GM23248 (cell line): ENCODE measurements around the gene ABLIM1. TPM values are rescaled to one million over a fixed set of nuclear protein-coding genes. Genes with fewer than 3 reads are reported as not detected.

Experiments
- DNase-seq: peaks from one replicate; pipeline ENCODE4 v3.0.0-alpha.2; 2015
- H2AFZ ChIP-seq: fragments of 200-600 bp; sonication (generic); 2 replicates; pipeline ENCODE4 v1.6.1; 2016; ENCODE audit warnings: antibody characterized with exemption
- H3F3A ChIP-seq: fragments of 200-600 bp; sonication (generic); 2 replicates; pipeline ENCODE4 v1.6.1; 2016; ENCODE audit warnings: mild to moderate bottlenecking, antibody characterized with exemption, mixed run types; ENCODE audit not compliant: insufficient read depth
- H3K27ac ChIP-seq: fragments of 200-600 bp; sonication (generic); 2 replicates; pipeline ENCODE4 v1.5.1; 2016; ENCODE audit warnings: mild to moderate bottlenecking
- H3K27me3 ChIP-seq: fragments of 200-600 bp; sonication (generic); replicated peaks from 2 replicates; pipeline ENCODE4 v1.6.1; 2016; ENCODE audit warnings: mild to moderate bottlenecking; ENCODE audit not compliant: insufficient read depth
- H3K36me3 ChIP-seq: fragments of 200-600 bp; sonication (generic); 2 replicates; pipeline ENCODE4 v1.6.1; 2016; ENCODE audit warnings: low read depth, mild to moderate bottlenecking
- H3K4me1 ChIP-seq: fragments of 200-600 bp; sonication (generic); 2 replicates; pipeline ENCODE4 v1.6.1; 2016; ENCODE audit warnings: mild to moderate bottlenecking; ENCODE audit not compliant: insufficient read depth
- H3K4me2 ChIP-seq: fragments of 200-600 bp; sonication (generic); one replicate; pipeline ENCODE4 v1.6.1; 2016; ENCODE audit warnings: mild to moderate bottlenecking; ENCODE audit not compliant: unreplicated experiment
- H3K4me3 ChIP-seq: fragments of 200-600 bp; sonication (generic); 2 replicates; pipeline ENCODE4 v1.5.1; 2016; ENCODE audit warnings: mild to moderate bottlenecking
- H3K79me2 ChIP-seq: fragments of 200-600 bp; sonication (generic); 2 replicates; pipeline ENCODE4 v1.6.1; 2016; ENCODE audit warnings: mild to moderate bottlenecking; ENCODE audit not compliant: insufficient read depth
- H3K9ac ChIP-seq: fragments of 200-600 bp; sonication (generic); 2 replicates; pipeline ENCODE4 v1.6.1; 2016; ENCODE audit warnings: mild to moderate bottlenecking
- H3K9me2 ChIP-seq: fragments of 200-600 bp; sonication (generic); 2 replicates; pipeline ENCODE4 v1.6.1; 2016; ENCODE audit warnings: mixed run types, mild to moderate bottlenecking, moderate library complexity; ENCODE audit not compliant: insufficient read depth
- H3K9me3 ChIP-seq: fragments of 200-600 bp; sonication (generic); one replicate; pipeline ENCODE4 v1.6.1; 2017; ENCODE audit warnings: low read depth
- H4K20me1 ChIP-seq: fragments of 200-600 bp; sonication (generic); 2 replicates; pipeline ENCODE4 v1.6.0; 2016; ENCODE audit not compliant: insufficient read depth
- EZH2 ChIP-seq: fragments of 200-600 bp; sonication (generic); IDR thresholded peaks from 2 replicates; pipeline ENCODE4 v1.6.1; 2018; ENCODE audit warnings: antibody characterized with exemption, mild to moderate bottlenecking; ENCODE audit not compliant: insufficient read depth, poor library complexity, severe bottlenecking
- EZH2phosphoT487 ChIP-seq: fragments of 200-600 bp; sonication (generic); IDR thresholded peaks from 2 replicates; pipeline ENCODE4 v1.6.1; 2018; ENCODE audit warnings: antibody characterized with exemption, moderate library complexity, mild to moderate bottlenecking, low read depth; ENCODE audit not compliant: insufficient read depth
- WGBS, 2 experiments: methylation state at CpG; one replicate each; pipeline ENCODE4 v1.1.6; 2015 to 2017; ENCODE audit warnings: low lambda C conversion rate in 2 of 2, low coverage in 1 of 2; ENCODE audit errors: missing lambda C conversion rate in 2 of 2; 5-methylcytosine and 5-hydroxymethylcytosine counted together
- in situ Hi-C: fragments of 300-500 bp; cut with MboI; formaldehyde crosslinking; loops from 2 replicates; pipeline ENCODE4 v1.15.0; 2020
- polyA plus RNA-seq: library from polyadenylated mRNA; unstranded; fragments of >200 nt; fragmentation: Nextera tagmentation; extraction: Ambion mirVana; gene quantifications from 2 replicates; pipeline ENCODE4 v1.2.1, GENCODE V29; 2016
- total RNA-seq: library from RNA; depleted of rRNA; stranded (reverse); fragments of >200 nt; shearing (Covaris generic); gene quantifications from 2 replicates; pipeline ENCODE4 v1.2.3, GENCODE V29; 2014

The ABLIM1 gene
- total and polyA plus RNA-seq, 2 experiments from 2014 or later, result 0.54 to 0.78 TPM

DNA sequence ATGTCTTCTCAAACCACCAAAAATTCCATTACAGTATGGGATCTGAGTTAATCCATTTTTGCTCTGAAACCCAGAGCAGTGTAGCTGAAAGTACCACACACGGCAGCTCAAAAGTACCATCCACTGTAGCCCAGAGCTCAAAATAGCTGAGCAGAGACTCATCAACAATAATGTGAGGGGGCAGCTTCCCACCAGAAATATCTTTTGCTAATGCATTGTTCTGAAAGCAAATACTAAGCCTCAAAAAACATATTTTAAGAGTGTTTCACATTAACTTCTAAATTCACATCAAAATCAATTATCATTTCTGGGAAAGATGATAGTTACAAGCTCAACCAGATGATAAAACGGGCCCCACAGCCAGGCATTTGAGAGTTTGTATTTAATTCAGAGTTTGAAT lies 73.7 kb downstream of the ABLIM1 start:
- DNase-seq, result peak; percentile 43
- no peaks in the 10 kb centered on the region for H3K79me2 ChIP-seq
- H3K4me2 ChIP-seq, result no peak overlapping the region

DNA sequence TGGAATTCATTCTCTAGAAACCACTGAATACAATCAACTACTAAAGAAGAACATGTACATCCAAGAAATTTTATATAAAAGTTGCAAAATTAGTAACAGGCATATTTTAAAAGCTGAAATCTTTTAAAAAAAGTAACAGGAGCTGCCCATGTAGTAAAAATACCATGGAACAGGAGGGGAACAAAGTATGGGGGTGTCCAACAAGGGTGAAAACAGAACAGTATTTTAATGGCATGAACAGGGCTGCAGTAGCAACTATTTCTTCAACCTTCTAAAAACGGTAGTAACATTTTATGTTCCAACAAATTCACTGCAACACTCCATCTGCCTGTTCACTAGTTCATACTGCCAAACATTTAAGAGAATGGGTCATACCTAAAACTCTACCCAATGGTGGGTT lies 77.0 kb downstream of the ABLIM1 start:
- Histone ChIP-seq H3K9me2 (no peaks in the 10 kb centered on the region), H3K79me2 (no peaks in the 10 kb centered on the region), H3K4me3 (no peak overlapping the region), H3K27me3 (no peaks in the 10 kb centered on the region; the same call in none of the 2 replicates), H2AFZ (no peak overlapping the region), H3K4me1 (peaks cover 13% of the 10 kb centered on the region), H3K9me3 (no peaks in the 10 kb centered on the region), H3K9ac (no peak overlapping the region), H4K20me1 (no peaks in the 10 kb centered on the region), H3K4me2 (no peak overlapping the region), H3K36me3 (no peaks in the 10 kb centered on the region), H3F3A (no peaks in the 10 kb centered on the region), H3K27ac (no peak overlapping the region)
- no peak for TF ChIP-seq EZH2phosphoT487
- no peak for TF ChIP-seq EZH2
- in situ Hi-C loops, result no loop called here
- DNase-seq, result no peak
- WGBS, 2 experiments, result 32 to 34% methylated on average over 1 of the region's 1 CpG

More for the DNA sequence above, 73.7 kb downstream of the ABLIM1 start:
- Histone ChIP-seq H2AFZ (no peak overlapping the region), H3K27me3 (no peaks in the 10 kb centered on the region; the same call in none of the 2 replicates), H3K9me3 (no peaks in the 10 kb centered on the region), H3K36me3 (no peaks in the 10 kb centered on the region), H4K20me1 (no peaks in the 10 kb centered on the region), H3K9ac (no peak overlapping the region), H3K27ac (no peak overlapping the region), H3K4me1 (0 out of 2 replicates have a peak, but pooled peaks cover 4% of the 10 kb centered on the region), H3F3A (no peaks in the 10 kb centered on the region), H3K4me3 (no peak overlapping the region), H3K9me2 (no peaks in the 10 kb centered on the region)
- TF ChIP-seq EZH2phosphoT487, result no peak
- TF ChIP-seq EZH2, result no peak
- 7 to 10% methylated on average over 2 of the region's 2 CpGs for WGBS, 2 experiments
- in situ Hi-C loops, result no loop called here

DNA sequence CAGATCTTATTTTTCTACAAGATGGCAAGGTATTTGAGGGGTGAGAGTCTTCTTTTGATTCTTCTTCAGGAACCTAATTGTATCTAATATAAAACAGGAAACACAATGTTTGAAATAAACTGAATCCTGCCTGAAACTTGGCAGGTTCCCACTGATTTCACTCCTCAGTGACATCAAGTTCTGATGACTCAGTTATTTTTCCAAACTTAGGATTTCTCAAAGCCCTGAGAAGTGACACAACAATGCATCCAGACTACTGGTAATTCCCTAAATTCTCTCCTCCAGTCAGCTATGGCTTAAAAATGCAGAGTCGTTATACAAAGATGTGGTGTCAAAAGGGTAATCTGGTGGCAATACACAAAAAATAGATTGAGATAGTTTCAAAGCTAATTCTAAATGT lies 80.9 kb downstream of the ABLIM1 start:
- H2AFZ ChIP-seq, result no peak overlapping the region
- no peaks in the 10 kb centered on the region for H4K20me1 ChIP-seq
- TF ChIP-seq EZH2 (no peak), EZH2phosphoT487 (no peak)
- WGBS, 2 experiments, result 0 to 4% methylated on average over 1 of the region's 1 CpG
- in situ Hi-C loops, result no loop called here
- no peaks in the 10 kb centered on the region for H3K36me3 ChIP-seq
- peak; percentile 85 for DNase-seq
- no peak overlapping the region for H3K4me2 ChIP-seq
- H3K79me2 ChIP-seq, result no peaks in the 10 kb centered on the region
- peaks cover 9% of the 10 kb centered on the region for H3K4me1 ChIP-seq
- no peak overlapping the region for H3K9ac ChIP-seq
- no peaks in the 10 kb centered on the region for H3K9me3 ChIP-seq
- H3K27ac ChIP-seq, result no peak overlapping the region
- no peak overlapping the region for H3K4me3 ChIP-seq
- no peaks in the 10 kb centered on the region for H3F3A ChIP-seq
- no peaks in the 10 kb centered on the region; the same call in none of the 2 replicates for H3K27me3 ChIP-seq
- no peaks in the 10 kb centered on the region for H3K9me2 ChIP-seq

DNA sequence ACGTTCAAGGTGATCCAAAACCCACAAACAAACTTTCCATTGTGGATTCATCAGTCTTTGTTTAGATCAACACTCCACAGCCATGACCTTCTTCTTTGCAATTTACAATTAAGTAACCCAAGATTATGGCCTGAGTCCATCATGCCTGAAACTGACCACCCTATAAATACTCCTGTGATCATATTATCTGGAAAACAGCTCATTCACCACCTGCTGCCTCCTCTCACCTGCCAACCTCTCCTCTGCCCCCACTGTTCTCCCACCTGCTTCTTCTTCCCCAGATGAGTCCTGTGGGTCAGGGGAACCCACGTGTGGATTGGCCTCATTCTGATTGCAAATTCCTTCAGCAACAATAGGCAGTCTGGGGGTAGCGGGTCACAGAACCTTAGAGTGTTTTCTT lies 81.4 kb downstream of the ABLIM1 start:
- no peaks in the 10 kb centered on the region for H3K9me3 ChIP-seq
- H3K27me3 ChIP-seq, result no peaks in the 10 kb centered on the region; the same call in none of the 2 replicates
- no peak overlapping the region for H3K4me3 ChIP-seq
- no peaks in the 10 kb centered on the region for H3K79me2 ChIP-seq
- no peak overlapping the region for H3K9ac ChIP-seq
- no peak overlapping the region for H3K4me2 ChIP-seq
- TF ChIP-seq EZH2 (no peak), EZH2phosphoT487 (no peak)
- in situ Hi-C loops, result no loop called here
- no peaks in the 10 kb centered on the region for H4K20me1 ChIP-seq
- WGBS, 2 experiments, result 63 to 71% methylated on average over 3 of the region's 3 CpGs
- no peaks in the 10 kb centered on the region for H3K9me2 ChIP-seq
- H3K36me3 ChIP-seq, result no peaks in the 10 kb centered on the region
- peaks cover 9% of the 10 kb centered on the region for H3K4me1 ChIP-seq
- H2AFZ ChIP-seq, result no peak overlapping the region
- no peak for DNase-seq
- H3K27ac ChIP-seq, result no peak overlapping the region
- no peaks in the 10 kb centered on the region for H3F3A ChIP-seq

- WGBS, 2 experiments, result 65 to 72% methylated on average over 2 of the region's 2 CpGs
- no peaks in the 10 kb centered on the region; the same call in 1 of the 2 replicates for H3K27me3 ChIP-seq
- H3K27ac ChIP-seq, result no peak overlapping the region
- no peaks in the 10 kb centered on the region for H3K79me2 ChIP-seq
- H3K9ac ChIP-seq, result no peak overlapping the region
- H4K20me1 ChIP-seq, result no peaks in the 10 kb centered on the region
- H3K4me2 ChIP-seq, result no peak overlapping the region
- no peaks in the 10 kb centered on the region for H3K36me3 ChIP-seq
- TF ChIP-seq EZH2 (no peak), EZH2phosphoT487 (no peak)
- peaks cover 9% of the 10 kb centered on the region for H3K4me1 ChIP-seq
- no peaks in the 10 kb centered on the region for H3F3A ChIP-seq
- no peak overlapping the region for H2AFZ ChIP-seq
- H3K9me3 ChIP-seq, result no peaks in the 10 kb centered on the region
- no peak for DNase-seq
- in situ Hi-C loops, result no loop called here
- no peaks in the 10 kb centered on the region for H3K9me2 ChIP-seq
- H3K4me3 ChIP-seq, result no peak overlapping the region
Measured at GRCh38 chr10:114576132-114576487, 82.0 kb downstream of the ABLIM1 start.
